Natural killer cell (primary cell): ENCODE data around the gene FMO3. TPM values are rescaled to one million over a fixed set of nuclear protein-coding genes. Genes with fewer than 3 reads are reported as not detected.

ENCODE experiments used
- ATAC-seq, 3 donors: fragments of 150-1000 bp in 2 of 3; fragments of 200-7000 bp in 1 of 3; cut with Tn5 transposase; 1 replicate in 1 of 3; 2 replicates in 2 of 3; pipeline ENCODE4 v1.10.0; 2021; ENCODE audit warnings: mild to moderate bottlenecking in 2 of 3, moderate library complexity in 2 of 3
- DNase-seq, 2 donors: peaks; one replicate each; pipeline versions ENCODE4 v3.0.0 to v3.0.0-alpha.2; 2013 to 2021; ENCODE audit warnings: mixed read lengths in 1 of 2
- H3K27ac ChIP-seq: one replicate; pipeline ENCODE4 v1.5.1; 2013; ENCODE audit warnings: mild to moderate bottlenecking, low read length
- H3K27me3 ChIP-seq: one replicate; pipeline ENCODE4 v1.6.1; 2013; ENCODE audit warnings: low read length; ENCODE audit not compliant: control insufficient read depth, insufficient read depth
- H3K36me3 ChIP-seq: one replicate; pipeline ENCODE4 v1.6.1; 2013; ENCODE audit warnings: low read length; ENCODE audit not compliant: control insufficient read depth, insufficient read depth
- H3K4me1 ChIP-seq: one replicate; pipeline ENCODE4 v1.6.1; 2013; ENCODE audit warnings: low read length; ENCODE audit not compliant: control insufficient read depth, insufficient read depth
- H3K4me3 ChIP-seq: one replicate; pipeline ENCODE4 v1.5.1; 2013; ENCODE audit warnings: low read length
- H3K9me3 ChIP-seq: one replicate; pipeline ENCODE4 v1.6.1; 2013; ENCODE audit warnings: low read length; ENCODE audit not compliant: control insufficient read depth, insufficient read depth
- H3K27ac Mint-ChIP-seq, 2 donors: one replicate each; pipeline ENCODE4 v1.8.0; 2022; ENCODE audit warnings: mild to moderate bottlenecking in 2 of 2, mixed read lengths in 2 of 2, moderate library complexity in 1 of 2
- H3K27me3 Mint-ChIP-seq, 2 donors: one replicate each; pipeline ENCODE4 v1.8.0; 2022; ENCODE audit warnings: low read depth in 2 of 2, mixed read lengths in 2 of 2
- H3K36me3 Mint-ChIP-seq: one replicate; pipeline ENCODE4 v1.8.0; 2022; ENCODE audit warnings: mixed read lengths
- H3K4me1 Mint-ChIP-seq, 2 donors: one replicate each; pipeline ENCODE4 v1.8.0; 2022; ENCODE audit warnings: mixed read lengths in 2 of 2
- H3K4me3 Mint-ChIP-seq: one replicate; pipeline ENCODE4 v1.8.0; 2022; ENCODE audit warnings: mild to moderate bottlenecking, moderate library complexity, mixed read lengths
- H3K9me3 Mint-ChIP-seq, 2 donors: one replicate each; pipeline ENCODE4 v1.8.0; 2022; ENCODE audit warnings: mixed read lengths in 2 of 2
- WGBS: methylation state at CpG from one replicate; pipeline ENCODE4 v1.1.7; 2013; ENCODE audit warnings: missing lambda C conversion rate; ENCODE audit not compliant: insufficient coverage; 5-methylcytosine and 5-hydroxymethylcytosine counted together
- intact Hi-C: fragments of 100-400 bp; cut with micrococcal nuclease; formaldehyde crosslinking; loops from one replicate; pipeline ENCODE4 v1.14.2; 2022
- total RNA-seq, 4 donors: library from RNA; stranded (reverse); fragments of 120-200 nt in 1 of 4; gene quantifications; one replicate each; pipeline versions ENCODE4 v1.2.3 to v1.2.4, GENCODE V29; 2013 to 2022
- TF ChIP-seq, protein P1 (sequence below): fragments of 200-600 bp; IDR thresholded peaks from one replicate; pipeline ENCODE4 v1.8.0; 2022; ENCODE audit warnings: antibody characterized with exemption

Gene FMO3
- total RNA-seq, 3 donors from 2014 or later (not counting 1 experiment from before 2014, with no cell fraction given), result not detected

DNA sequence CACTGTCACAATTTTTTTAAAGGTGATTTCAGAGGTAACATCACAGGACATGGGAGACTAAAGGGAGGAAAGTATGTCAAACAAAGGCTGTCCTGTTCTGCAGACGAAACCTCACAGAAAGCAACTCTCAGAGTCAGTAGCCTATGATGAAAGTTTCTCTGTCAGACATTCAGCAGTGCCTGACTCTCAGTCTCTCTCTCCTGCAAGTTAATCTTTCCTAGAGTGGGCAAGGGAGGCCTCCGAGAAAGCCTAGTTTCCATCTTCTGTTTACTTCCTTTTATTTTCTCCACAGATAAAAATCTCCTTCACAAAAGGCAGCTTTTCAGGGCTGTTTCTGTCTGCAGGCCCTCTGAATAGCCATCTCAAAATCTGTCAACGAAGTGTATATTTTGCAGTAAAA is 69.5 kb downstream of the FMO3 start:
- no peak for ATAC-seq
- Mint-ChIP-seq H3K36me3 (no peaks in the 10 kb centered on the region), H3K4me1 (no peaks in the 10 kb centered on the region), H3K9me3 (peaks cover 0 to 2% of the 10 kb centered on the region in 2 donors), H3K27ac (no peak overlapping the region), H3K27me3 (peaks cover 8 to 10% of the 10 kb centered on the region in 2 donors), H3K4me3 (no peak overlapping the region)
- H3K27me3 ChIP-seq, result no peaks in the 10 kb centered on the region
- H3K27ac ChIP-seq, result no peak overlapping the region
- no peaks in the 10 kb centered on the region for H3K9me3 ChIP-seq
- intact Hi-C loops, result no loop called here
- H3K4me3 ChIP-seq, result no peak overlapping the region
- H3K4me1 ChIP-seq, result no peaks in the 10 kb centered on the region
- H3K36me3 ChIP-seq, result no peaks in the 10 kb centered on the region
- DNase-seq, result no peak
- TF ChIP-seq, protein P1, sequence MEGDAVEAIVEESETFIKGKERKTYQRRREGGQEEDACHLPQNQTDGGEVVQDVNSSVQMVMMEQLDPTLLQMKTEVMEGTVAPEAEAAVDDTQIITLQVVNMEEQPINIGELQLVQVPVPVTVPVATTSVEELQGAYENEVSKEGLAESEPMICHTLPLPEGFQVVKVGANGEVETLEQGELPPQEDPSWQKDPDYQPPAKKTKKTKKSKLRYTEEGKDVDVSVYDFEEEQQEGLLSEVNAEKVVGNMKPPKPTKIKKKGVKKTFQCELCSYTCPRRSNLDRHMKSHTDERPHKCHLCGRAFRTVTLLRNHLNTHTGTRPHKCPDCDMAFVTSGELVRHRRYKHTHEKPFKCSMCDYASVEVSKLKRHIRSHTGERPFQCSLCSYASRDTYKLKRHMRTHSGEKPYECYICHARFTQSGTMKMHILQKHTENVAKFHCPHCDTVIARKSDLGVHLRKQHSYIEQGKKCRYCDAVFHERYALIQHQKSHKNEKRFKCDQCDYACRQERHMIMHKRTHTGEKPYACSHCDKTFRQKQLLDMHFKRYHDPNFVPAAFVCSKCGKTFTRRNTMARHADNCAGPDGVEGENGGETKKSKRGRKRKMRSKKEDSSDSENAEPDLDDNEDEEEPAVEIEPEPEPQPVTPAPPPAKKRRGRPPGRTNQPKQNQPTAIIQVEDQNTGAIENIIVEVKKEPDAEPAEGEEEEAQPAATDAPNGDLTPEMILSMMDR, result no peak
- 78% methylated on average over 2 of the region's 3 CpGs for WGBS

- no peak for ATAC-seq
- Mint-ChIP-seq H3K27me3 (peaks cover 8 to 9% of the 10 kb centered on the region in 2 donors), H3K36me3 (no peaks in the 10 kb centered on the region), H3K4me1 (no peaks in the 10 kb centered on the region), H3K27ac (no peak overlapping the region), H3K9me3 (peaks cover 0 to 2% of the 10 kb centered on the region in 2 donors), H3K4me3 (no peak overlapping the region)
- no peak for DNase-seq
- Histone ChIP-seq H3K27ac (no peak overlapping the region), H3K4me1 (no peaks in the 10 kb centered on the region), H3K9me3 (no peaks in the 10 kb centered on the region), H3K4me3 (no peak overlapping the region), H3K27me3 (no peaks in the 10 kb centered on the region), H3K36me3 (no peaks in the 10 kb centered on the region)
- TF ChIP-seq, protein P1, result no peak
- WGBS, result 82% methylated on average over 4 of the region's 4 CpGs
- intact Hi-C loops, result no loop called here
Observed at GRCh38 chr1:171160639-171161354, 70.1 kb downstream of the FMO3 start.

DNA sequence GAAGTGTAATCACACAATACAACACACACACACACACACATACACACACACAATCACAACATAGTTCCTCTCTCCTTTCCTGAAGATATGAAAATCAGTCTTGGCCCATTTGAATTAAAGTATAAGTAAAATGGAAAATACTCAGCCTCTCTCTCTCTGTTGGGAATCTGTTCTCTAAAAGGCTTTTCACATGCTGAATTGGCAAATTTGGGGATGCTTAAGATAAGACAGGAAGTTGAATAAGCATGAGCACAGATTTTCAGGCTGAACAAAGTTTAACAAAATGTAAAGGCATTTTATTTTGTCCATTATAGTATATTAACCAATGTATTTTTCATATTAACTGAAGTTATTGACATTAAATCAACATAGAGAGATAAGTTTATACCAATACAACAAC is 70.7 kb downstream of the FMO3 start:
- Mint-ChIP-seq H3K4me3 (no peak overlapping the region), H3K36me3 (no peaks in the 10 kb centered on the region), H3K4me1 (no peaks in the 10 kb centered on the region), H3K27ac (no peak overlapping the region), H3K27me3 (peaks cover 2 to 5% of the 10 kb centered on the region in 2 donors), H3K9me3 (peaks cover 0 to 2% of the 10 kb centered on the region in 2 donors)
- no peaks in the 10 kb centered on the region for H3K9me3 ChIP-seq
- TF ChIP-seq, protein P1, result no peak
- H3K4me3 ChIP-seq, result no peak overlapping the region
- H3K27ac ChIP-seq, result no peak overlapping the region
- no peaks in the 10 kb centered on the region for H3K36me3 ChIP-seq
- no peaks in the 10 kb centered on the region for H3K4me1 ChIP-seq
- DNase-seq, result no peak
- intact Hi-C loops, result no loop called here
- no peaks in the 10 kb centered on the region for H3K27me3 ChIP-seq
- ATAC-seq, result no peak

DNA sequence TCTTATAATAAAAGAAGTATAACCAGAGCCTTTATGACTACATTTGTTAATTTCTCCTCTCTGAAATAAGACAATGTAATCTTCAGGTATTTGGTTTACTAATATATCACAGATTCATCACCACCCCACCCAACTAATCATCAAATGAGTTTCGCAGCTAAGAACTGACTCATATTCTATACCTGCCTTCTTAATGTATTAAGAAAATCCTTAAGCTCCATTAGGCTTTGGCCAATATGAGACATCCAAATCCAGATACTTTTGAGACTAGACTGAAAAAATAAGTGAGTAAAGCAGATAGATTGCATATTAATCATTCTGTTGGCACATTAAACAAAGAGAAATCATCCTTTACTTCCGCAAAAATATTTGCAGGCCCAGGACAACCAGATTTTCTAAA is 75.7 kb downstream of the FMO3 start:
- H3K27me3 Mint-ChIP-seq, result peaks cover 0 to 3% of the 10 kb centered on the region in 2 donors

More for the DNA sequence above, 75.7 kb downstream of the FMO3 start:
- H3K4me3 ChIP-seq, result no peak overlapping the region
- DNase-seq, result no peak
- Mint-ChIP-seq H3K4me3 (no peak overlapping the region), H3K27ac (no peak overlapping the region), H3K36me3 (no peaks in the 10 kb centered on the region), H3K4me1 (no peaks in the 10 kb centered on the region), H3K9me3 (peaks cover 0 to 2% of the 10 kb centered on the region in 2 donors)
- no peaks in the 10 kb centered on the region for H3K36me3 ChIP-seq
- TF ChIP-seq, protein P1, result no peak
- no peaks in the 10 kb centered on the region for H3K27me3 ChIP-seq
- no peak for ATAC-seq
- 80% methylated on average over 1 of the region's 2 CpGs for WGBS
- H3K9me3 ChIP-seq, result no peaks in the 10 kb centered on the region
- H3K4me1 ChIP-seq, result no peaks in the 10 kb centered on the region
- H3K27ac ChIP-seq, result no peak overlapping the region
- intact Hi-C loops, result no loop called here
